GM18867 (cell line): ENCODE measurements around the gene TSPYL1.
"Not testable (repeated sequence)": the region's sequence is repeated elsewhere in the genome, so short reads cannot be mapped to it uniquely, and the experiment has no call there.

Experiments
- ATAC-seq: cut with Tn5 transposase; IDR thresholded peaks from one replicate; pipeline ENCODE4 v1.9.1; 2021; ENCODE audit warnings: mild to moderate bottlenecking, moderate library complexity; ENCODE audit not compliant: unreplicated experiment

The TSPYL1 gene

GRCh38 chr6:116279232-116280160 is at the start of gene TSPYL1:
Gene TSPYL1, minus strand, starts transcription at chr6:116279930. Its CDS starts 100 bp downstream, at chr6:116279830.
- peak; percentile 93 for ATAC-seq

- no peak for ATAC-seq
Measured at GRCh38 chr6:116329156-116329555, 49.4 kb upstream of the TSPYL1 start.

- no peak for ATAC-seq
Measured at GRCh38 chr6:116328528-116328903, 48.8 kb upstream of the TSPYL1 start.

GRCh38 chr6:116327803-116328527 is 48.2 kb upstream of the TSPYL1 start:
- no peak for ATAC-seq

- ATAC-seq = no peak
Measured at GRCh38 chr6:116326996-116327395, 47.3 kb upstream of the TSPYL1 start.

- ATAC-seq = no peak
Measured at GRCh38 chr6:116326181-116326671, 46.5 kb upstream of the TSPYL1 start.

- not testable (repeated sequence) for ATAC-seq
Measured at GRCh38 chr6:116325634-116326132, 46.0 kb upstream of the TSPYL1 start.

GRCh38 chr6:116323863-116324262 is 44.1 kb upstream of the TSPYL1 start:
- no peak for ATAC-seq

GRCh38 chr6:116321933-116322332 is 42.2 kb upstream of the TSPYL1 start:
- ATAC-seq = not testable (repeated sequence)

- no peak for ATAC-seq
Measured at GRCh38 chr6:116316772-116317467, 37.2 kb upstream of the TSPYL1 start.

- no peak for ATAC-seq
Measured at GRCh38 chr6:116314878-116315277, 35.1 kb upstream of the TSPYL1 start.

GRCh38 chr6:116314218-116314617 is 34.5 kb upstream of the TSPYL1 start:
- no peak for ATAC-seq

- ATAC-seq = no peak
Measured at GRCh38 chr6:116313101-116313776, 33.5 kb upstream of the TSPYL1 start.

- ATAC-seq = no peak
Measured at GRCh38 chr6:116309657-116310056, 29.9 kb upstream of the TSPYL1 start.

- ATAC-seq = no peak
Measured at GRCh38 chr6:116309001-116309400, 29.3 kb upstream of the TSPYL1 start.

- no peak for ATAC-seq
Measured at GRCh38 chr6:116307633-116308032, 27.9 kb upstream of the TSPYL1 start.

- ATAC-seq = no peak
Measured at GRCh38 chr6:116307001-116307400, 27.3 kb upstream of the TSPYL1 start.

- ATAC-seq = no peak
Measured at GRCh38 chr6:116304538-116305097, 24.9 kb upstream of the TSPYL1 start.

- ATAC-seq = no peak
Measured at GRCh38 chr6:116301104-116301503, 21.4 kb upstream of the TSPYL1 start.

- ATAC-seq = no peak
Measured at GRCh38 chr6:116300566-116300965, 20.8 kb upstream of the TSPYL1 start.
